Activated CD4-positive, CD25-positive, alpha-beta regulatory T cell treated with anti-CD3 and anti-CD28 coated beads, Interleukin-2, amount 50 U/mL, for 16 hours (primary cell): ENCODE results near the gene GOPC.
"Not testable (repeated sequence)": the region's sequence is repeated elsewhere in the genome, so short reads cannot be mapped to it uniquely, and the experiment has no call there.

Source experiments
- DNase-seq: peaks from one replicate; pipeline ENCODE4 v3.0.0-alpha.2; 2020; ENCODE audit warnings: low read depth, low spot score

GOPC gene

GRCh38 chr6:117548797-117549301 is 53.5 kb downstream of the GOPC start:
- no peak for DNase-seq

- DNase-seq = peak; percentile 6
These were observed 54.4 kb downstream of the GOPC start for GRCh38 chr6:117547688-117548621.

- no peak for DNase-seq
These were observed 55.6 kb downstream of the GOPC start for GRCh38 chr6:117546674-117547073.

- DNase-seq = no peak
These were observed 57.1 kb downstream of the GOPC start for GRCh38 chr6:117545161-117545595.

- no peak for DNase-seq
These were observed 57.6 kb downstream of the GOPC start for GRCh38 chr6:117544716-117545115.

DNA sequence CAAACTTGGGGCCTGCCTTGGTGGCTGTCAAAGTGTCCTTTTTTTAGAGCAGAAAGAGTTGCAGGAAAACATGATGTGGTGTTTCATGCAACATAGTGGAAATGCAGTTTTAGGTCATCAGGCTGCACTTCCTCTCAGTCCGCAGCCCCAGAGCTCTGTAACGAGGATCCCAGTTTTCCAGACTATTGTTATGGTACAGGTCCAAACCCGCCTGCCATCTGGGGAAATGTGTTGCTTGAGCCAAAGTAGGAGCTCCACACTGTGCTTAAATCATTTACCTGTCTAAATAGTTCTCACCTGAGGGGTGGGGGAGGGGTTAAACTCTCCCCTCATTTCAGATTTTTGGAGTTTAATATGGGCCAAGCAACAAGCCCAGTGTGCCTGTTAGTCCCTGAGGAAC is 59.8 kb downstream of the GOPC start:
- DNase-seq = no peak

DNA sequence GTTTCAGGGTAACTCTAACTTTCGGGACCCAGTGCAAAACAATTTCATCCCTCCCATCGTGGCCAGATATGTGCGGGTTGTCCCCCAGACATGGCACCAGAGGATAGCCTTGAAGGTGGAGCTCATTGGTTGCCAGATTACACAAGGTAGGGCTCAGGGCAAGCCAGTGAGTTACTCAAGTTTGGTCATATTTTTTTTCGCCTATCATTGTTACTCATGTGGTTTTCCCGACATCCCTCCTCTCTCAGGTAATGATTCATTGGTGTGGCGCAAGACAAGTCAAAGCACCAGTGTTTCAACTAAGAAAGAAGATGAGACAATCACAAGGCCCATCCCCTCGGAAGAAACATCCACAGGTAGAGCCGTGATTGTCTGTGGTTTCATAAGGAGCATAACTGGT is 61.6 kb downstream of the GOPC start:
- DNase-seq = no peak

GRCh38 chr6:117538615-117539014 is 63.7 kb downstream of the GOPC start:
- no peak for DNase-seq

- DNase-seq = no peak
These were observed 66.0 kb downstream of the GOPC start for GRCh38 chr6:117536317-117536716.

- DNase-seq = no peak
These were observed 67.3 kb downstream of the GOPC start for GRCh38 chr6:117534974-117535373.

- DNase-seq = no peak
These were observed 68.5 kb downstream of the GOPC start for GRCh38 chr6:117533775-117534174.

DNA sequence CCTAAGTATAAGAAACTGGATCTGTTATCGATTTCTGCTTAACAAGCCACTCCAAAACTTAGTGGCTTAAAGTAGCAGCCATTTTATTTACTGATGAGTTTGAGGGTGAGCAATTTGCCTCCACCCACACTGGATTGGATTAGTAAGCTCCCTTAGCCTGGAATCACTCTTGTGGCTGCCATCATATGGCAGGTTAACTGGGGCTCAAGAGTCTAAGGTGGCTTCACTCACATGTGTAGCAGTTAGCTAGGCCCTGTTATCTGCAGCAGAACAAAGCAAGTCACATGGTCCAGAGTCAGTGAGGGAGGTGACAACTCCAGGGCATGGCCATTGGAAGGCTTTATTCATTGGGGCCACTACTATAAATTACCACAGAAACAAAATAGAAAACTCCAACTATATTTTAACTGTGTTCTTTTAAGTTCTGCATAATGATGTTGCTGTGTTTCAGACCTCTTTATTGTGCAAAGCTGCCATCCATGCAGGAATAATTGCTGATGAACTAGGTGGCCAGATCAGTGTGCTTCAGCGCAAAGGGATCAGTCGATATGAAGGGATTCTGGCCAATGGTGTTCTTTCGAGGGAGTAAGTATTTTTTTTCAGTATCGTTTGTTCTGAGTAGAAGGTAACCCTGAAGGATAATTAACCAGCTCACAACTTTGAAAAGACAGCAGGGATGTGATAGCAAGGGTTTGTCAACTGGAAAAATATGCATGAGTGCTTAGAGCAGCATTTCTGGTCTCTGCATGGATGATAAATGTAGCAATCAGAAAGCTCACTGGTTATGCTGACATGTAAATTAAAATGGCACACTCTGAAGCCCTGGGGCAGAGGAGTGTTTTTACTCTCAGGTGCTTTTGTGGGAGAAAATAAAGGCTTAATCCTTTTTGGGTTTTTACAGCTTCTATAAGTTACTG is 70.2 kb downstream of the GOPC start:
- no peak for DNase-seq

GRCh38 chr6:117531346-117531745 is 71.0 kb downstream of the GOPC start:
- no peak for DNase-seq

DNA sequence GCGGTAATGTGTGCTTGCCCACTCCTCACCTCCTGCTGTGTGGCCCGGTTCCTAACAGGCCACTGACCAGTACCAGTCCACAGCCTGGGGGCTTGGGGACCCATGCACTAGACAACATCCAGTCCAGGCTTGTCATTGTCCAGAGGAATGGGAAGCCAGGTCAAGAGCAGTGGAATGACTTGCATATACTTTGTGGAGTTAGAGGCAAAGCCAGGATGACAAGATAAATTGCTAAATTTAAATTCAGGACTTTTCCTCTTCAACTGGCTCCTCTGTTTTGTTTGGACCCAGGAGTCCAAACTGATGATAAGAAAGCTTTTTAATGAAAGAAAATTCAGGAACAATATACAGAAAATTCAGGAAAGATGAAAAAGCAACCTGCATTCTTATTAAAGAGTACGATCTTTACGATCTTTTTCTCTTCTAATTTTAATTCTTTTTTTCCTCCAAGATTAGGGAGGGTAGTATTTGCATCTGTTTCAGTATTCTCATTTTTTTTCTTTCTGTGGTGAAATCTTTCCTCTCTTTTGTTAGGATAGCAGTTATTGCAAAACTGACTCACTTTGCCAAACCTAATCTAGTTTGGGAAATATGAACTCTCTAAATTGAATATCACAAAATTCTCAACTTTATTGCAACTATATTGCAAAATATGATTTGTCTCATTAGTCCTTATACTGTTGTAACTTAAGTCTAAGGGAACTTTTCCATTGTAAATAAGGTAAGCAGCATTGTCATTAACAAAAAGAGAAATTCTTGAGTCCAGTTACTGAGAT is 71.7 kb downstream of the GOPC start:
- no peak for DNase-seq

- no peak for DNase-seq
These were observed 76.7 kb downstream of the GOPC start for GRCh38 chr6:117525607-117526006.

- DNase-seq = no peak
These were observed 80.4 kb downstream of the GOPC start for GRCh38 chr6:117521791-117522502.

DNA sequence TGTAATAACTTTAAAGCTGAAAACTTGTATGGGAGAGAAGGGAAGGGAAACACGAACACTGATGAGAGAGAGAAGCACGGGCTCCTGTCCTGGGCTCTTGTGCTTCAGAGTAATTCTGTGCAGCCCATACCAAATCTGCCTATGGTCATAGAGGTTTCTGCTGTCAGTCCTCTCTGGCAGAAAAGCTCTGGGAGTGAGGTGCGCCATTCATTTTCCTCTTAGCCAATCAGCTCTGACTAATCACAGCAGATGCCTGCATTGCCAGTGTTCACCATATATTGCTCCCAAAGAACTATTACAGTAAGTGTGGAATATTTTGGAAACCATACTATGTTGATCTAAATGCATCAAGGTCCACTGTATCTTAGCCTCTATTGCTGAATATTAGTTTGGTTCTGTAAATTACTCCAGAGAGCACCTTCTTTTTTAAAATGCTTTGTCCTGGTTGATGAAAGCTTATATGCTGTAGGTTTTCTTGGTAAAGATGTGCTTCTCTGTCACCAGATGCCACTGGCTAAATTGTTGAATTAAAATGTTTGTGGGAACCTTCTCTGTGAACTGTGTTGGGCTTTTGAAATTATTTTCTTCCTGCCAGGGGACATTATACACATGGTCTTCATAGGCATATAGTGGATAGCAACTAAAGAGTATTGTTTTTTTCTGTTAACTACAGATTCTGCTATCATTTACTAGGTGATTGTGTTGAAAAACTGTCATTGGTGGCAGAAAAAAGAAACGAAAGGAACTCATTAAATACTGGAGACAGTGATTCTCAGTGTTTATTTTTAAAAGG is 81.5 kb downstream of the GOPC start:
- no peak for DNase-seq

DNA sequence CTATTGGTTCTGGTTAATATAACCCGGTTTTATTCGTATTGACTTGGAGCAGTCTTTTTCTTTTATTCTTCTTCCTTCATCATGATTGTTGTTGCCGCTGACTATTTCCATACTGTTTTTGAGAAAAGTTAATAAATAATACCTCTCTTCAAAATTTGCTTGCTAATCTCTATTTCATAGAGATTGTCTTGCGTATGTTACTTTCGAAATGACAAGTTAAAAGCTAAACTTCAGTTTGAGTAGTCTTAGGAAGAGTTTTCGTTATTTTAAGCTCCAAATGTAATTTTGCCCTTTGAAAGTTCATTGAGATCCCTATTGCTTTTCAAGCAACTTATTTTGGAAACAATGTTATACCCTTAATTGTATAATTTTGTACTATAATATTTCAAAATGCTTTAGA is 83.4 kb downstream of the GOPC start:
- no peak for DNase-seq

- not testable (repeated sequence) for DNase-seq
These were observed 84.3 kb downstream of the GOPC start for GRCh38 chr6:117517995-117518394.

DNA sequence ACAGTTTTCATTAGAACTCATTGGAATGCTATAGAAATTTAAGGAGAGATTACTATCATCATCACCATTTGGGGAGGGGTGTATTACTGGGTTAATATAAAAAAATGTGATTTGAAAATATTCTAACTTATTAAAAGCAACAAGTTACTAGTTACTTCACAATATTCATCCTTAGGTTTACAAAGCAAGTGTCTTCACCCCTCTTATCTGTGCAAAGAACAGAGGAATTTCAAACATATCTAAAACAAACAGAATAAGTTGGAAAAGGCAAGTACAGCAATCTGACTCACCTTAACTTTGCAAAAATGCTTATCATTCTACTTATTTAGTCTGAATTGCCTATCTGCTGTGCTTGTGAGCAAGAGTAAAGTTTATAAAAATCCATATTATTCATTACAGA is 87.0 kb downstream of the GOPC start:
- no peak for DNase-seq
